ENCODE data around the gene SERINC4.
"Not testable (repeated sequence)": the region's sequence is repeated elsewhere in the genome, so short reads cannot be mapped to it uniquely, and the experiment has no call there.

Gene SERINC4

GRCh38 chr15:43799945-43800285, at the start of gene SERINC4:
SERINC4 (minus strand) TSS chr15:43800220; CDS start chr15:43799986, 234 bp downstream.
- no peak for DNase-seq

GRCh38 chr15:43845421-43845820, 45.4 kb upstream of the SERINC4 start:
- DNase-seq = no peak

- DNase-seq = not testable (repeated sequence)
Observed at GRCh38 chr15:43832485-43832884, 32.5 kb upstream of the SERINC4 start.

- not testable (repeated sequence) for DNase-seq
Observed at GRCh38 chr15:43831519-43832052, 31.6 kb upstream of the SERINC4 start.

- DNase-seq = not testable (repeated sequence)
Observed at GRCh38 chr15:43830691-43831275, 30.8 kb upstream of the SERINC4 start.

GRCh38 chr15:43829951-43830540, 30.0 kb upstream of the SERINC4 start:
- DNase-seq = not testable (repeated sequence)

- DNase-seq = no peak
Observed at GRCh38 chr15:43828061-43828657, 28.1 kb upstream of the SERINC4 start.

- peak; percentile 14 for DNase-seq
Observed at GRCh38 chr15:43826508-43827341, 26.7 kb upstream of the SERINC4 start, which contains the start of gene WDR76. WDR76 (plus strand) TSS chr15:43827002; CDS start chr15:43827033, 31 bp downstream.

GRCh38 chr15:43826029-43826507, 26.0 kb upstream of the SERINC4 start:
- no peak for DNase-seq

- not testable (repeated sequence) for DNase-seq
Observed at GRCh38 chr15:43825305-43825704, 25.3 kb upstream of the SERINC4 start.

- DNase-seq = peak; percentile 88
Observed at GRCh38 chr15:43824302-43825246, 24.6 kb upstream of the SERINC4 start, which contains the start of gene MFAP1. MFAP1 (minus strand) TSS chr15:43824690; CDS start chr15:43824569, 121 bp downstream.

- DNase-seq = no peak
Observed at GRCh38 chr15:43821505-43821904, 21.5 kb upstream of the SERINC4 start.

GRCh38 chr15:43815064-43815463, 15.0 kb upstream of the SERINC4 start:
- DNase-seq = not testable (repeated sequence)

GRCh38 chr15:43808960-43809678, 9.1 kb upstream of the SERINC4 start:
- no peak for DNase-seq

GRCh38 chr15:43808435-43808950, 8.5 kb upstream of the SERINC4 start:
- DNase-seq = no peak

GRCh38 chr15:43802676-43803075, 2.7 kb upstream of the SERINC4 start:
- not testable (repeated sequence) for DNase-seq

GRCh38 chr15:43800286-43801141, 494 bp upstream of the SERINC4 start, which contains the start of gene HYPK:
HYPK (plus strand) TSS chr15:43800599; CDS start chr15:43800623, 24 bp downstream.
- DNase-seq = peak; percentile 19

GRCh38 chr15:43799209-43799944, 643 bp downstream of the SERINC4 start:
- DNase-seq = no peak

GRCh38 chr15:43796566-43796965, 3.5 kb downstream of the SERINC4 start:
- DNase-seq = no peak

Measured in DMS 273 treated with DMSO at 0.1 percent for 48 hours (cell line).